Neural progenitor cell (in vitro differentiated cells): ENCODE results near the gene LYST. TPM values are rescaled to one million over a fixed set of nuclear protein-coding genes. Genes with fewer than 3 reads are reported as not detected.

Source experiments
- DNase-seq: peaks from one replicate; pipeline ENCODE4 v3.0.0-alpha.2; 2016; ENCODE audit warnings: low spot score
- H2AFZ ChIP-seq: fragments of 200-600 bp; sonication (generic); replicated peaks from 2 replicates; pipeline ENCODE4 v1.6.1; 2016; ENCODE audit warnings: antibody characterized with exemption
- H3F3A ChIP-seq: fragments of 200-600 bp; sonication (generic); 2 replicates; pipeline ENCODE4 v1.6.1; 2016; ENCODE audit warnings: antibody characterized with exemption, low read depth
- H3K27ac ChIP-seq: fragments of 200-600 bp; sonication (generic); 2 replicates; pipeline ENCODE4 v1.5.1; 2016; ENCODE audit warnings: mild to moderate bottlenecking
- H3K27me3 ChIP-seq: fragments of 200-600 bp; sonication (generic); 2 replicates; pipeline ENCODE4 v1.6.1; 2016; ENCODE audit warnings: mild to moderate bottlenecking, moderate library complexity
- H3K36me3 ChIP-seq: fragments of 200-600 bp; sonication (generic); 2 replicates; pipeline ENCODE4 v1.5.1; 2016
- H3K4me1 ChIP-seq: fragments of 200-600 bp; sonication (generic); 2 replicates; pipeline ENCODE4 v1.6.1; 2016; ENCODE audit warnings: mixed run types
- H3K4me2 ChIP-seq: fragments of 200-600 bp; sonication (generic); 2 replicates; pipeline ENCODE4 v1.6.1; 2016
- H3K4me3 ChIP-seq: fragments of 200-600 bp; sonication (generic); 2 replicates; pipeline ENCODE4 v1.5.1; 2016
- H3K79me2 ChIP-seq: fragments of 200-600 bp; sonication (generic); 2 replicates; pipeline ENCODE4 v1.6.1; 2016; ENCODE audit warnings: low read depth
- H3K9ac ChIP-seq: fragments of 200-600 bp; sonication (generic); 2 replicates; pipeline ENCODE4 v1.6.1; 2016
- H3K9me3 ChIP-seq: fragments of 200-600 bp; sonication (generic); 2 replicates; pipeline ENCODE4 v1.5.1; 2016; ENCODE audit warnings: low read depth
- H4K20me1 ChIP-seq: fragments of 200-600 bp; sonication (generic); 2 replicates; pipeline ENCODE4 v1.6.1; 2016; ENCODE audit warnings: low read depth
- H3K27ac Mint-ChIP-seq: 3 replicates; pipeline ENCODE4 v1.8.0; 2021; ENCODE audit warnings: mixed read lengths
- H3K27me3 Mint-ChIP-seq: 2 replicates; pipeline ENCODE4 v1.8.0; 2022; ENCODE audit warnings: low read depth, mild to moderate bottlenecking, inconsistent platforms, moderate library complexity, mixed read lengths; ENCODE audit not compliant: insufficient read depth
- H3K36me3 Mint-ChIP-seq: 3 replicates; pipeline ENCODE4 v1.8.0; 2021; ENCODE audit warnings: mixed read lengths
- H3K4me1 Mint-ChIP-seq: 3 replicates; pipeline ENCODE4 v1.8.0; 2021; ENCODE audit warnings: mixed read lengths
- H3K4me3 Mint-ChIP-seq: 3 replicates; pipeline ENCODE4 v1.8.0; 2021; ENCODE audit warnings: mild to moderate bottlenecking, moderate library complexity, mixed read lengths
- H3K9me3 Mint-ChIP-seq: 3 replicates; pipeline ENCODE4 v1.8.0; 2020; ENCODE audit warnings: mixed read lengths
- EZH2 ChIP-seq: fragments of 200-600 bp; sonication (generic); IDR thresholded peaks from 2 replicates; pipeline ENCODE4 v1.6.1; 2017; ENCODE audit warnings: antibody characterized with exemption, mild to moderate bottlenecking, moderate library complexity
- EZH2phosphoT487 ChIP-seq: fragments of 200-600 bp; sonication (generic); IDR thresholded peaks from 2 replicates; pipeline ENCODE4 v1.6.1; 2017; ENCODE audit warnings: antibody characterized with exemption
- total RNA-seq: library from RNA; depleted of rRNA; stranded (reverse); fragments of >200 nt; gene quantifications from 2 replicates; pipeline ENCODE4 v1.2.3, GENCODE V29; 2015; ENCODE audit warnings: low replicate concordance
- TF ChIP-seq, protein P1 (sequence below): fragments of 200-600 bp; sonication (generic); IDR thresholded peaks from 2 replicates; pipeline ENCODE4 v1.5.1; 2017; ENCODE audit warnings: antibody characterized with exemption, mild to moderate bottlenecking

The LYST gene
- total RNA-seq, 1 donor from 2014 or later: 0.82 TPM

DNA sequence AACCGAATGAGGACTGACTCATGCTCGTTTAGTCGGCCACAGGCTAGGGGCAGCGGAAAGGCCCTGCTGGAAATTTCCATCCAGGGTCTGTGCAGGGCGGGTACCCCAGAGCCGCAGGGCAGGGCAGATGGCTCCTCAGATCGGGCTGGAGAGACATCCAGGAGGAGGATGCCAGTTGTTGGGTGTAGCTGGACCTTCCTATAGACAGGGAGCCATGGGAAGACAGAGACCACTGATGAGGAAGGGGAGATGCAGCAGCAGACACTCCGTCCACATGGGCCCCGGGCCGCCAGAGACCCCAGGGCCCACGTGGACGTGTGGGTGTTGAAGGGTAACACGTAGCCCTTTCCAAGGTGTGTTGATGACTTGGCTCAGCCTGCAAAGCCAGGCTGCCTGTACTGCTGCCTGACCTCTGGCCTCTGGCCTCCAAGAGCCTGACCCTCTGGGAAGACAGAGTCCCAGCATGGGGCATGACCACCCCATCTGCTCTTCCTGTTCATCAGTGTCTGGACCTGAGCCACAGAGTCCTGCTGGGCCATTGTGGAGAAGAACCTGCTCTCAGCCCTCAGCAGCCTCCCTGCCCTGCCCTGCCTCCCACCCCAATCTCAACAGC is 221.9 kb downstream of the LYST start:
- H3K27me3 ChIP-seq: peaks cover 33% of the 10 kb centered on the region
- no peak overlapping the region for H3K4me3 Mint-ChIP-seq
- H3K9ac ChIP-seq: no peak overlapping the region
- no peak for DNase-seq
- H2AFZ ChIP-seq: no peak overlapping the region
- peaks cover 41% of the 10 kb centered on the region for H3F3A ChIP-seq
- peaks cover 8% of the 10 kb centered on the region for H3K36me3 Mint-ChIP-seq
- peak overlapping the region; percentile 12 for H3K4me2 ChIP-seq
- H3K27me3 Mint-ChIP-seq: peaks cover 14% of the 10 kb centered on the region
- no peak overlapping the region for H3K4me3 ChIP-seq
- peaks cover 46% of the 10 kb centered on the region for H3K79me2 ChIP-seq
- peaks cover 6% of the 10 kb centered on the region for H3K9me3 Mint-ChIP-seq
- H3K4me1 Mint-ChIP-seq: peaks cover 56% of the 10 kb centered on the region
- peaks cover 75% of the 10 kb centered on the region for H4K20me1 ChIP-seq
- TF ChIP-seq EZH2phosphoT487 (no peak), EZH2 (no peak)
- TF ChIP-seq, protein P1, sequence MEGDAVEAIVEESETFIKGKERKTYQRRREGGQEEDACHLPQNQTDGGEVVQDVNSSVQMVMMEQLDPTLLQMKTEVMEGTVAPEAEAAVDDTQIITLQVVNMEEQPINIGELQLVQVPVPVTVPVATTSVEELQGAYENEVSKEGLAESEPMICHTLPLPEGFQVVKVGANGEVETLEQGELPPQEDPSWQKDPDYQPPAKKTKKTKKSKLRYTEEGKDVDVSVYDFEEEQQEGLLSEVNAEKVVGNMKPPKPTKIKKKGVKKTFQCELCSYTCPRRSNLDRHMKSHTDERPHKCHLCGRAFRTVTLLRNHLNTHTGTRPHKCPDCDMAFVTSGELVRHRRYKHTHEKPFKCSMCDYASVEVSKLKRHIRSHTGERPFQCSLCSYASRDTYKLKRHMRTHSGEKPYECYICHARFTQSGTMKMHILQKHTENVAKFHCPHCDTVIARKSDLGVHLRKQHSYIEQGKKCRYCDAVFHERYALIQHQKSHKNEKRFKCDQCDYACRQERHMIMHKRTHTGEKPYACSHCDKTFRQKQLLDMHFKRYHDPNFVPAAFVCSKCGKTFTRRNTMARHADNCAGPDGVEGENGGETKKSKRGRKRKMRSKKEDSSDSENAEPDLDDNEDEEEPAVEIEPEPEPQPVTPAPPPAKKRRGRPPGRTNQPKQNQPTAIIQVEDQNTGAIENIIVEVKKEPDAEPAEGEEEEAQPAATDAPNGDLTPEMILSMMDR: no peak
- no peak overlapping the region for H3K27ac Mint-ChIP-seq
- no peaks in the 10 kb centered on the region for H3K9me3 ChIP-seq
- H3K4me1 ChIP-seq: peaks cover 60% of the 10 kb centered on the region
- no peak overlapping the region for H3K27ac ChIP-seq
- H3K36me3 ChIP-seq: no peaks in the 10 kb centered on the region

DNA sequence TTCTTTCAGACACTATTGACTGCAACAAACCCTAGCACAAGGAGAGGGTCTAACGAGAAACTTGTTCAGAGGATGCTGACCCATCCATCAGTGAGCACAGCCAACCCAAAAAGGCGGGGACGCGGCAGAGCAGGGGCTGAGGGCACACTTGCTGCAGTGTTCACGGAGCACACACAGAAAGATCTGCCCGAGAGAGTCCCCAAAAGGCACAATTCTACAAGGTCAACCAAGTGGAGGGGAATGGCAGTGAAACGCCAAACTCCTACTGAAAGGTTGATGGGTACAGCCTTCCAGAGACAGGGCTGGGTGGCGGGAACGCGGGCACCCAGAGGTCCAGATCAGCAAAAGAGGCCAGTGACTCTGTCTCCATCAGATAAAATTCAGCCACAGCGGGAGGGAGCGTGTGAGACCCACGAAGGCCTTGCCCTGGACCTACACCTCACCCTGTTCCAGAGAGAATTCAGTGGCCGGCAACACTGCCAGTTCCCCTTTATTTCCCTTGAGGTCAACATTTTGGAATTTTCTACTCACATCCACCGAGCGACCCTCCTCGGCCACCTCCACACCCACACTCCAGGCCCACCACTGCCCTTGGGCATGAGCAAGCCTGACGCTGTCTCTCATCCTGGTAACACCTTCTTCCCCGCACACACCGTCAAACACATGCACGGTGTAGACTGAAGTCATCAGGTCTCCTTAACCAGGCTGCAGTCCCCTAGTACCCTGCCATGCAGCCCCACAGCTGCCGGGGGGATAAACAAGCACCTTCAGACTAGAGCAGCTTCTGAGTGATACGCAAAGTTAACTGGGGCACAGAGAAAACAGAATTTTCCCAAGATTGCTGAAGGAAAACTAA is 222.6 kb downstream of the LYST start:
- Histone ChIP-seq H3K79me2 (peaks cover 46% of the 10 kb centered on the region), H3K27ac (no peak overlapping the region), H3K27me3 (peaks cover 30% of the 10 kb centered on the region), H3K9ac (no peak overlapping the region), H3K4me3 (no peak overlapping the region), H3K4me2 (peak overlapping the region; percentile 59), H3K9me3 (no peaks in the 10 kb centered on the region), H4K20me1 (peaks cover 73% of the 10 kb centered on the region), H2AFZ (no peak overlapping the region), H3K4me1 (peaks cover 60% of the 10 kb centered on the region), H3K36me3 (no peaks in the 10 kb centered on the region), H3F3A (peaks cover 36% of the 10 kb centered on the region)
- Mint-ChIP-seq H3K4me1 (peaks cover 56% of the 10 kb centered on the region), H3K4me3 (no peak overlapping the region), H3K27ac (no peak overlapping the region), H3K27me3 (peaks cover 14% of the 10 kb centered on the region), H3K9me3 (peaks cover 6% of the 10 kb centered on the region), H3K36me3 (peaks cover 8% of the 10 kb centered on the region)
- DNase-seq: no peak
- TF ChIP-seq, protein P1: no peak
- TF ChIP-seq EZH2: no peak
- TF ChIP-seq EZH2phosphoT487: no peak

DNA sequence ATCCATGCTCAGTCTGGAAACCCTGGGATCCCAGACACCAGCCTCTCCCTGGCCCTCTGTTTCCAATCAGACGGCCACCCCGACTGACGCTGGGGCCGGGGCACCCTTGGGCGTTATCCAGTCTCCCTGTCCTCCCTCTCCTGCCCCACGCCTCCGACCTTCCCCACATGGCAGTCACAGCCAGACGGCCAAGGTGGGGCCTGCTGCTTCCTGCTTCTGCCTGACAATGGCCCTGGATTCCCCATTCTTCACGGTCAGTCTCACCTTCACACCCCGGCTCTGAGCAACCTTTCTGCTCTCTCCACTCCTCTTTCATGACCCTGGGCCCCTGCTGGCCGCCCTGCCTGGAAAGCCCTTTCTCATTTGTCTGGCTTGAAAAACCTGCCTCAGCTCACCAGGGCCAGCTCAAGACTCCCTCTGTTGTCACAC is 223.7 kb downstream of the LYST start:
- Histone ChIP-seq H3K4me2 (peak overlapping the region; percentile 59), H3F3A (peaks cover 26% of the 10 kb centered on the region), H3K4me3 (no peak overlapping the region), H4K20me1 (peaks cover 64% of the 10 kb centered on the region), H3K9me3 (no peaks in the 10 kb centered on the region), H3K9ac (no peak overlapping the region), H3K27me3 (peaks cover 21% of the 10 kb centered on the region), H3K79me2 (peaks cover 40% of the 10 kb centered on the region), H3K4me1 (peaks cover 54% of the 10 kb centered on the region), H2AFZ (no peak overlapping the region), H3K27ac (no peak overlapping the region), H3K36me3 (no peaks in the 10 kb centered on the region)
- Mint-ChIP-seq H3K27ac (peak overlapping the region; percentile 58), H3K27me3 (peaks cover 11% of the 10 kb centered on the region), H3K9me3 (peaks cover 6% of the 10 kb centered on the region), H3K4me1 (peaks cover 47% of the 10 kb centered on the region), H3K36me3 (peaks cover 10% of the 10 kb centered on the region), H3K4me3 (peak overlapping the region; percentile 9)
- DNase-seq: peak; percentile 62
- TF ChIP-seq EZH2phosphoT487: no peak
- TF ChIP-seq, protein P1: peak; percentile 15
- no peak for TF ChIP-seq EZH2
